ENCODE results near the gene SH3RF3. TPM values are rescaled to one million over a fixed set of nuclear protein-coding genes. Genes with fewer than 3 reads are reported as not detected.

SH3RF3 gene
- total and polyA plus RNA-seq, 10 of the 15 experiments (the other 5 are each of a cell fraction or from before 2014, with no cell fraction given) = 0.08 to 8.8 (median 2.3) TPM

GRCh38 chr2:109208951-109209335 lies 79.9 kb downstream of the SH3RF3 start:
- ATAC-seq (no peak), FAIRE-seq (no peak), DNase-seq (ENCODE audit: low read depth, low spot score) (no peak)
- intact Hi-C loops (cut with micrococcal nuclease; ENCODE audit: unreplicated experiment) (no loop called here), in situ Hi-C loops (cut with MboI) (no loop called here)
- Histone ChIP-seq H3K4me1 (ENCODE audit: control insufficient read depth, insufficient read depth, low read length) (peaks cover 12% of the 10 kb centered on the region), H3K79me2 (ENCODE audit: control insufficient read depth, insufficient read depth, low read length) (no peaks in the 10 kb centered on the region), H3K27me3 (replicated peaks in 1 of 2; ENCODE audit: control insufficient read depth in 2 of 2, insufficient read depth in 2 of 2, low read length in 1 of 2) (no peaks in the 10 kb centered on the region; a peak in 1 of 4 replicates), H3K4me2 (ENCODE audit: control insufficient read depth, insufficient read depth) (no peak overlapping the region), H3K4me3 (no peak overlapping the region), H2AFZ (ENCODE audit: control insufficient read depth, low read depth, low read length) (no peak overlapping the region), H3K27ac (ENCODE audit: control insufficient read depth, insufficient read depth) (no peak overlapping the region), H3K36me3 (ENCODE audit: control insufficient read depth in 2 of 2, insufficient read depth in 2 of 2, low read length in 1 of 2) (no peaks in the 10 kb centered on the region), H4K20me1 (ENCODE audit: control insufficient read depth, insufficient read depth) (no peaks in the 10 kb centered on the region), H3K9ac (ENCODE audit: control insufficient read depth, insufficient read depth, low read length) (no peak overlapping the region), H3K9me3 (replicated peaks; ENCODE audit: control insufficient read depth, insufficient read depth, low read length) (no peaks in the 10 kb centered on the region)
- 55% methylated on average over 6 of the region's 6 CpGs for WGBS (ENCODE audit: insufficient coverage, insufficient replicate concordance, low lambda C conversion rate, missing lambda C conversion rate)
- ChIA-PET SMC1A (ENCODE audit: uncharacterized antibody, unreplicated experiment) (interaction anchor here (0.7 to 4.0 kb wide), 6 partner anchors 8 to 81 kb away, joined by 3 to 33 read pairs (median 6); no protein-coding TSS in a partner anchor), RAD21 (ENCODE audit: unreplicated experiment) (interaction anchor here (1.3 to 1.6 kb wide), 4 partner anchors 78 to 305 kb away, joined by 3 to 5 read pairs (median 4); no protein-coding TSS in a partner anchor), CTCF (interaction anchor here (1.0 to 2.0 kb wide), 8 partner anchors 8 to 305 kb away, joined by 3 to 12 read pairs (median 4); partner anchors contain the start of gene SH3RF3), POLR2A (interaction anchor here (0.6 to 1.0 kb wide), 2 partner anchors 9 to 58 kb away, joined by 3 to 5 read pairs; no protein-coding TSS in a partner anchor)
- no TSS peak for BruUV-seq (replicated peaks)
- TF ChIP-seq ELK1 (IDR thresholded peaks at IDR 0.05; ENCODE audit: low read depth, low read length) (no peak), NKRF (conservative IDR thresholded peaks at IDR 0.05) (no peak), IKZF2 (IDR thresholded peaks at IDR 0.05) (no peak), HCFC1 (IDR thresholded peaks at IDR 0.05; ENCODE audit: low read length) (no peak), CBFB (IDR thresholded peaks at IDR 0.05; ENCODE audit: low read depth) (no peak), CBX3 (IDR thresholded peaks at IDR 0.05; ENCODE audit: borderline replicate concordance, low read depth) (no peak)

Data from GM12878 (cell line).